SH-SY5Y (cell line): Measurements from ENCODE around the gene TPRN.

ENCODE experiments used
- GATA2 ChIP-seq: IDR thresholded peaks from 2 replicates; pipeline ENCODE4 v1.6.1; 2011; ENCODE audit warnings: mild to moderate bottlenecking, low read depth, low read length
- GATA3 ChIP-seq: IDR thresholded peaks from 2 replicates; pipeline ENCODE4 v1.6.1; 2011; ENCODE audit warnings: low read depth, mild to moderate bottlenecking, low read length, moderate library complexity

- TF ChIP-seq GATA2 (no peak), GATA3 (no peak)
Measured at GRCh38 chr9:137206602-137207001, 6.1 kb upstream of the TPRN start.
